GM12878 (cell line): Measurements from ENCODE around the gene PHACTR3.

Source experiments
- ETV6 ChIP-seq, 2 experiments: fragments of 450-650 bp in 1 of 2; IDR thresholded peaks in 1 of 2; conservative IDR thresholded peaks in 1 of 2; 2 replicates each; pipeline ENCODE4 v1.6.1; 2014; ENCODE audit warnings: antibody characterized with exemption in 1 of 2, borderline replicate concordance in 1 of 2, low read depth in 1 of 2, mild to moderate bottlenecking in 1 of 2, moderate library complexity in 1 of 2
- NFIC ChIP-seq: IDR thresholded peaks from 2 replicates; pipeline ENCODE4 v1.6.1; 2012; ENCODE audit warnings: low read depth, mild to moderate bottlenecking, inconsistent platforms, low read length, moderate library complexity
- ZNF274 ChIP-seq: IDR thresholded peaks from one replicate; pipeline ENCODE4 v1.8.0; 2011; ENCODE audit not compliant: insufficient read length, insufficient read depth

- TF ChIP-seq ZNF274: no peak
- no peak for TF ChIP-seq NFIC
- no peak for TF ChIP-seq ETV6 (conservative IDR thresholded peaks at IDR 0.05 in 1 of 2, IDR thresholded peaks at IDR 0.05 in 1 of 2; ENCODE audit: borderline replicate concordance in 1 of 2, low read depth in 1 of 2)
These were observed 80.4 kb downstream of the PHACTR3 start for GRCh38 chr20:59684685-59685242.
